AG08395 (cell line): ENCODE measurements around the gene KRT40.
"Not testable (repeated sequence)": the region's sequence is repeated elsewhere in the genome, so short reads cannot be mapped to it uniquely, and the experiment has no call there.

Source experiments
- DNase-seq: peaks from one replicate; pipeline ENCODE4 v3.0.0; 2012; ENCODE audit warnings: mixed read lengths, low spot score

The KRT40 gene

GRCh38 chr17:40984226-40984625, at the start of gene KRT40:
KRT40 (minus strand) TSS chr17:40984326; CDS start chr17:40984273, 53 bp downstream.
- DNase-seq = no peak

- DNase-seq = no peak
Observed at GRCh38 chr17:41029633-41030245, 45.6 kb upstream of the KRT40 start, which contains the start of gene KRTAP1-4. KRTAP1-4 (minus strand) TSS chr17:41030195; CDS start chr17:41030078, 117 bp downstream.

- DNase-seq = peak; percentile 74
Observed at GRCh38 chr17:41026715-41027471, 42.8 kb upstream of the KRT40 start, which contains the start of gene KRTAP1-5. KRTAP1-5 (minus strand) TSS chr17:41027208; CDS start chr17:41027155, 53 bp downstream.

- DNase-seq = no peak
Observed at GRCh38 chr17:41024697-41025096, 40.6 kb upstream of the KRT40 start.

GRCh38 chr17:41020336-41020735, 36.2 kb upstream of the KRT40 start:
- DNase-seq = no peak

GRCh38 chr17:41019415-41019814, 35.3 kb upstream of the KRT40 start:
- no peak for DNase-seq

- DNase-seq = no peak
Observed at GRCh38 chr17:41018541-41018940, 34.4 kb upstream of the KRT40 start.

GRCh38 chr17:41016578-41017215, 32.6 kb upstream of the KRT40 start:
- DNase-seq = no peak

- no peak for DNase-seq
Observed at GRCh38 chr17:41015454-41015853, 31.3 kb upstream of the KRT40 start.

- peak; percentile 62 for DNase-seq
Observed at GRCh38 chr17:41013606-41014005, 29.5 kb upstream of the KRT40 start.

- peak; percentile 36 for DNase-seq
Observed at GRCh38 chr17:41013181-41013580, 29.1 kb upstream of the KRT40 start.

GRCh38 chr17:41012326-41013120, 28.4 kb upstream of the KRT40 start:
- no peak for DNase-seq

- DNase-seq = no peak
Observed at GRCh38 chr17:41010441-41010840, 26.3 kb upstream of the KRT40 start.

GRCh38 chr17:41009936-41010335, 25.8 kb upstream of the KRT40 start:
- DNase-seq = no peak

- no peak for DNase-seq
Observed at GRCh38 chr17:41009301-41009760, 25.2 kb upstream of the KRT40 start.

- no peak for DNase-seq
Observed at GRCh38 chr17:41008811-41009210, 24.7 kb upstream of the KRT40 start, which contains the start of gene KRTAP3-1. KRTAP3-1 (minus strand) TSS chr17:41009128; CDS start chr17:41009074, 54 bp downstream.

GRCh38 chr17:41004397-41004796, 20.3 kb upstream of the KRT40 start:
- DNase-seq = no peak

GRCh38 chr17:41003926-41004325, 19.8 kb upstream of the KRT40 start:
- no peak for DNase-seq

- no peak for DNase-seq
Observed at GRCh38 chr17:41002814-41003213, 18.7 kb upstream of the KRT40 start.

- no peak for DNase-seq
Observed at GRCh38 chr17:41001795-41002194, 17.7 kb upstream of the KRT40 start.

GRCh38 chr17:40999563-40999962, 15.4 kb upstream of the KRT40 start, which contains the start of gene KRTAP3-2:
KRTAP3-2 (minus strand) TSS chr17:40999906; CDS start chr17:40999853, 53 bp downstream.
- DNase-seq = not testable (repeated sequence)

- DNase-seq = no peak
Observed at GRCh38 chr17:40997361-40997760, 13.2 kb upstream of the KRT40 start.
